NCI-H460 (cell line): Measurements from ENCODE around the gene NPTX1. TPM values are rescaled to one million over a fixed set of nuclear protein-coding genes. Genes with fewer than 3 reads are reported as not detected.
"Not testable (repeated sequence)": the region's sequence is repeated elsewhere in the genome, so short reads cannot be mapped to it uniquely, and the experiment has no call there.

ENCODE experiments used
- DNase-seq: peaks from one replicate; pipeline ENCODE4 v3.0.0-alpha.2; 2016; ENCODE audit warnings: low read depth; ENCODE audit errors: extremely low read depth
- polyA plus RNA-seq: library from polyadenylated mRNA; depleted of rRNA; stranded (reverse); fragments of >200 nt; gene quantifications from 2 replicates; pipeline ENCODE4 v1.2.3, GENCODE V29; 2014; cell fraction: nucleus; rRNA removed
- total RNA-seq: library from RNA; depleted of rRNA; stranded (reverse); fragments of >200 nt; shearing (Covaris generic); gene quantifications from 2 replicates; pipeline ENCODE4 v1.2.3, GENCODE V29; 2014; rRNA removed

NPTX1 gene, protein sequence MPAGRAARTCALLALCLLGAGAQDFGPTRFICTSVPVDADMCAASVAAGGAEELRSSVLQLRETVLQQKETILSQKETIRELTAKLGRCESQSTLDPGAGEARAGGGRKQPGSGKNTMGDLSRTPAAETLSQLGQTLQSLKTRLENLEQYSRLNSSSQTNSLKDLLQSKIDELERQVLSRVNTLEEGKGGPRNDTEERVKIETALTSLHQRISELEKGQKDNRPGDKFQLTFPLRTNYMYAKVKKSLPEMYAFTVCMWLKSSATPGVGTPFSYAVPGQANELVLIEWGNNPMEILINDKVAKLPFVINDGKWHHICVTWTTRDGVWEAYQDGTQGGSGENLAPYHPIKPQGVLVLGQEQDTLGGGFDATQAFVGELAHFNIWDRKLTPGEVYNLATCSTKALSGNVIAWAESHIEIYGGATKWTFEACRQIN
- 0.67 and 0.69 TPM in 2 replicates for total RNA-seq
- polyA plus RNA-seq = 0.47 and 2.0 TPM in 2 replicates

DNA sequence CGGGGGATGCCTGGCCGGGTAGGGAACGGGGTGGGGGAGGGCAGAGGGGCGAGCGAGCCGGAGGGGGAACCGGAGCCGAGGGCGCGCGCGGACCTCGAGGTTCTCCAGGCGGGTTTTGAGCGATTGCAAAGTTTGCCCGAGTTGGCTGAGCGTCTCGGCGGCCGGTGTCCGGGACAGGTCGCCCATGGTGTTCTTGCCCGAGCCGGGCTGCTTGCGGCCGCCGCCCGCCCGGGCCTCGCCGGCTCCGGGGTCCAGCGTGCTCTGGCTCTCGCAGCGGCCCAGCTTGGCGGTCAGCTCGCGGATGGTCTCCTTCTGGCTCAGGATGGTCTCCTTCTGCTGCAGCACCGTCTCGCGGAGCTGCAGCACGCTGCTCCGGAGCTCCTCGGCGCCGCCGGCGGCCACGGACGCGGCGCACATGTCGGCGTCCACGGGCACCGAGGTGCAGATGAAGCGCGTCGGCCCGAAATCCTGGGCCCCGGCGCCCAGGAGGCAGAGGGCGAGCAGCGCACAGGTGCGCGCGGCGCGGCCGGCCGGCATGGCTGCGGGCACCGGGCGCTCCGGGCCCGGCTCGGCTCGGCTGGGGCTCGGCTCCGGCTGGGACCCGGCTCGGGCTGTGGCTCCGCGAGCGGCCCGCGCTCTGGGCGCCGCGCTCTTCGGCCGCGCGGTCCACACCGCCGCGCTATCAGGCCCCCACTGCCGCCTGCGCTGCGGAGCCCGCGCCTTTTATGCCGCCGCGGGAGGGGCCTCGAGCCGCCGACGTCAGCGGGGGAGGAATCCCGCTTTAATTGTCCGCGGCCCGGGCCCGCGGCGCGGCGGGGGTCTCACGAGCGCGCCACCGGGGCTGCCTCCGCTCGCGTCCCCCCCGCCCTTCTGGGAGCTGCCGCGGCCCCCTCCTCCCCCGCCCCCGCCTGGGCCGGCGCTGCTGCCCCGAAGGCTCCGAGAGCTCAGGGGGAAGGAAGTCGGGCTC is at the start of gene NPTX1:
Gene NPTX1 (minus strand): TSS at position 698 of the 967 bp plus-strand sequence. CDS start 161 bp downstream, at position 537.
- no peak for DNase-seq

DNA sequence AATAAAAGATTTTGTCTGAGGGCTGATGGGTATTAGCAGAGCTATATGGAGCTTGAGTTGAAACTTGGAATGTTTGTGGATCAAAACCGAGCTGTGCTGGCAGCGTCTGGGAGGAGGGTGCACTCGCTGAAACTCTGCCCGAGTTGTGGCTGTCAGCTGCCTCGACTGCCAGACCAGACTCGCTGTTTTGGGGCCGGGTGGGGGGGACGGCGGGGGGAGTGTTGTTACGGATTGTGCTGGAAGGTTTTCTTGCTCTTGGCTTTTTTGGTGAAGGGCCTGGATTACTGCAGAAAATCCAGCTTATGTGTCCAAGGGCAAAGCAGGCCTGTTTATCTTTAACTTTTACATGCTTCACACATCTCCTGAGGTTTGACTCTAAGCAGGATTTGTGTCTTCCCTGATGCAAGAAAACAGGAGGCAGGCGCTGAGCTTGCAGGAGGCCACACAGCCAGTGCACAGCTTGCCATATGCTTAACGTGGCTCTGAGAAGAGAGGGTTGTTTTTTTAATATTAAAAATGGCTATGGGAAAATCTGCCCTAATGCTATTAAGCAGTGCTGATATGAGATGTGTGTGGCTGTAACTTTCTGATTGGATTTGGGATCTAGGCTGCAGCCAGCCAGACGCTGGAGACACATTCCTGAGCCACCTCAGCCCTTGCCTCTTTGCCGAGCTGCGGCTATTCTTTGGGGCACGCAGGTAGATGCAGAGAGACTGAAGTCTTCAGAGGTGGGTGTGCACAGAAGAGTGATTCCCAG is 47.7 kb upstream of the NPTX1 start:
- no peak for DNase-seq

DNA sequence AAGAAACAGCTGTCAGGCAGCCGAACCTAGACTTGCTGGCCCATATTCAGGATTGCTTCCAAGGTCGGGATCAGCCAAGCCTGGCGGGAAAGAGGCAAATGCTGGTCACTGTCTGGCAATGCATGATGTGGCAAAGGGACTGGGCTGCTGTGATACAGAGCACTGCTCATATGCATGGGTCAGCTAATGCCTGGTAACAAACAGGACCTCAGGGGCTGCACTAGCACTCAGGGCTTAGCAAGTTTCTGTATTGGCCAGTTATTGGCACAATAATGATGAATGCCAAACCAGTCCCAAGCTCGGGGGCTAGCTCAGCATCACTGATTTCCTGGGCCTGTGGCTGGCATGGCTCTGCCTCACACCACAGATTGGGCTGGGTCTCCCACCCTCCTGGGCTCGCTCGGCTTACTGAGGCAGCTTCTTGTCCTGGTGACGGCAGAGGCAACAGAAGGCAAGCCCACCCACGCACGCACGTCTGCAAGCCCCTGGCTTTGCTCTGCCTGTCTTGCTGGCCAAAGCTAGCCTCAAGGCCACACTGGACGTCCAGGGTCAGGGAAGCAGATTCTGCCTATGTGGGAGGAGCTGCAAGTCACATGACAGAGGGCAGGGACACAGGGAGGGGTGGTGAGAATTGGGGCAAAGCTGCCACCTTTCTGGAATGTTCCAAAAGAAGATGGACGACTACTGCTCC is 46.8 kb upstream of the NPTX1 start:
- DNase-seq = no peak

DNA sequence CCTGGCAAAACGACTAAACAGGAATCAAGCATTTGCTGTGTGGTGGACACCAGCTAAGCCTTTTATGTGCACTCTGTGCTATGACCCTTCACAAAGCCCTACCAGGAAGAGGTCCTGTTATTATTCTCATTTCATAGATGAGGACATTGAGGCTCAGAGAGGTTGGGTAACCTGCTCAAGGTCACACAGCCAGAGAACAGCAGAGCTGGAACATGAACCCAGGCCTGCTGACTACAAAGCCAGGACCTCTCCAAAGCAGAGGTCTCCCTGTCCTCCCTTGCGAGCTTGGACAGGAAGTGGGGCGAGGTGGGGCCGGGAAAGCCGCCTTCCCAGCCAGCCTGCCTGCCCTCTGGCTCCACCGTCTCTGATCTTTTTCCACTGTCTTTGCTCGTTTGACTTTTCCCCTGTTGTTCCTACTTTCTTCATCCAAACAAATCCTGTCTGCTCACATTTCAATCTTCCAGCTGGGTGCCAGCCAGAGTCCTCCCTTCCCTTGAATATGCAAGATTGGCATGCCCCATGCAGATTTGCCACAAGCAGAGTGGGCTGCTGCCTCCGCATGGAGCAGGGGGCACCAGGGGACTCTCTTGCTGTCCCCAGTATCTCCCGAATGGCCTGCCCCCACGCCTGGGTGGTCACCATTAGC is 44.5 kb upstream of the NPTX1 start:
- DNase-seq = no peak

DNA sequence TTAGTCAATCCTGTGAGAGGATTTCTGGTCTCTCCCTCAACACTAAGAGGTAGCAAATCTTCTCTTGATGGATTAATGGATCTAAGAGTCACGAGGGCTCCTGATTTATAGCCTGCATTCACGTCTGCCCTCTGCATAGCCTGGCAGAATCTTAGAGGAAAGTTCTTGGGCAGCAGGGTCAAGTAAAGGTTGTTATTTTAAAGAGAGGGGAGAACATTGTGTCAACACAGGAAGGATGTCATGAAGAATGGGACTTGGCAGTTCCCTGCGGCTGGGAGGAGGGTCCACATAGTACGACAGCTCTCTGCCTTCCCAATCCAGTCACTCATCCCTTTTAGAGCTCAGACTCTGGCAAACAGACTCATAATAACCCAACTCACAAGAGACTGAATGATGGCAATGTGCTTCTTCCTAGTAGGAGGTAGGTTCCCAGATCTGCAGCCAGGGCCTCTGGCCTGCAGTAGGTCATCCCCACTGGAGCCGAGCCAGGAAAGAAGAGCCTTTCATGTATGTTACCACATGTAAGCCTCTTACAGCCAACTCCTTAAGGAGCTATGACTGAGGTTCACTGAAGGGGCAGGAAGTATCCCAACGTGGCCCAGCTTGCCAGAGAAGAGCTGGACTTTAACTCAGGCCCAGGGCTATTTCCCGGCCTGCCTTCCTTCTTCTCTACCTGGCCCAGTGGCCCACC is 42.8 kb upstream of the NPTX1 start:
- no peak for DNase-seq

DNA sequence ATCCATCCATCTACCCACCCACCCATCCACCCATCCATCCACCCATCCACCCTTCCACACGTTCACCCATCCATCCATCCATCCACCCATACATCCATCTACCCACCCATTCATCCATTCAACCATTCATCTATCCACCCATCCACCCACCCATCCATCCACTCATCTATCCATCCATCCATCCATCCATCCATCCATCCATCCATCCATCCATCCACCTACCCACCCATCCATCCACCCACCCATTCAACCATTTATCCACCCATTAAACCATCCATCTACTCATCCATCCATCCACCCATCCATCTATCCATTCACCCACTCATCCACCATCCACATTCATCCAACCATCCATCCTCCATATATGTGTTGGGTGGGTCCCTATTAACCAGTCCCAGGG is 42.0 kb upstream of the NPTX1 start:
- DNase-seq = no peak

DNA sequence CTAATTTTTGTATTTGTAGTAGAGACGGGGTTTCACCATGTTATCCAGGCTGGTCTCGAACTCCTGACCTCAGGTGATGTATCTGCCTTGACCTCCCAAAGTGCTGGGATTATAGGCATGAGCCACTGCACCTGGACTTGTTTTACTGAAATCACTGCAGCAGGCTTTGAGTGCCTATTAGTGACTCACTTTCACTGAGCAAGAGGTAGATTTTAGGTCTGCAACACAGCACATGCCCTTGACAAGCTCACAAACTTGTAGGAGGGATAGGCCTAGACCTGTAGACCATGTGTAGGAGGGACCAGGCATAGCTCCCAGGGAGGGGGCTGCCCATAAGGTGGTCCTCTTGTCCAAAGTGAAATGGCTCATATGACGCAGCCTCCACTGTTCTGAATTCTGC is 41.2 kb upstream of the NPTX1 start:
- no peak for DNase-seq

DNA sequence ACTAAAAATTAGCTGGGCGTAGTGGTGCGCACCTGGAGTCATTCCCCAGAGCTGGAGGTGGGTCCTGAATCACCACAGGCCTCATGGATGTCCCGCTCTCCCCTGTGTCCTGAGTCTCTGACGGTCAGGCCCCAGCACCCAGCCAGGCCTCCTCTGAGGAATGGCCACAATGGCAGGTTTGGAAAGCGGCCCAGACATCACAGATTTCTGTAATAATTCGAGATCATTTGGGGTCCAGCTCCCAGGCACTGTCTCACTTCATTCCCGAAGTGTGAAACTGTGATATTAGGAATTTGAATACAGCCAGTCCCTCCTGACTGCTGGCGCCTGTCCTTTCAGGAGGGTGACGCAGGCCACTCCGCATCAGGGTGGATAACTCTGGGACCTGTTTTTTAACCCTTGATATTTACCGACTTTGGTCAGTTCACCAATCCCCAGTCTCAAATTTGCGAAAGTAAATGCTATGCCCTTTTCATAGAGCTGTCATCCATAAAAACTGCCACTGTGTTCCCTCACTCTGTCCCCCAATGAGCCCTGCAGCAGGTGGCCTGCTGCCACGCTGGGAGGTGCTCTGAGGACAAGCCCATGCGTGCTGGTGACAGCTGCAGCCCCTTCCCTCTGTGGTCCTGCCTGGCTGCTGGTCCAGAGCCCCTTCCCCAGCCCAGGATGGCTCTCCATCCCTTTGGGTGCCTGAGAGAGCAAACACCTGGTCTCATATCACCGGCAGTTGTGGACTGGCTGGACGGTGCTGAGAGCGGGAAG is 39.9 kb upstream of the NPTX1 start:
- DNase-seq = no peak

DNA sequence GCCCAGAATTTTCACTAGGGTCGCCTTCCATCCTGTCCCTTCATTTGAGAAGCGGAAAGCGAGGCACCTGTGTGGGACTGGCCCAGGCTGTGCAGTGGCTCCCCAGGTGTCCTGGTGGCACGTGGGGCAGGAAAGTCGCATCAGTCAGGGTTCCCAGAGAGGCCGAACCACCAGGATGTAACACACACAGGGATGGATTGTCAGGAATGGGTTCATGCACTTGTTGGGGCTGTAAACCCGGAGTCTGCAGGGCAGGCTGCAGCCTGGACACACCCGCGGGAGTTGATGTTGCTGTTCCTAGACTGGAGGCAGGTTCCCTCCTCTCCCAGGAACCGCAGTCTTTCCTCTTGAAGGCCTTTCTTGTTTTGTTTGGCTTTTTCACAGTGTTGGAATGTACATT is 37.5 kb upstream of the NPTX1 start:
- no peak for DNase-seq

DNA sequence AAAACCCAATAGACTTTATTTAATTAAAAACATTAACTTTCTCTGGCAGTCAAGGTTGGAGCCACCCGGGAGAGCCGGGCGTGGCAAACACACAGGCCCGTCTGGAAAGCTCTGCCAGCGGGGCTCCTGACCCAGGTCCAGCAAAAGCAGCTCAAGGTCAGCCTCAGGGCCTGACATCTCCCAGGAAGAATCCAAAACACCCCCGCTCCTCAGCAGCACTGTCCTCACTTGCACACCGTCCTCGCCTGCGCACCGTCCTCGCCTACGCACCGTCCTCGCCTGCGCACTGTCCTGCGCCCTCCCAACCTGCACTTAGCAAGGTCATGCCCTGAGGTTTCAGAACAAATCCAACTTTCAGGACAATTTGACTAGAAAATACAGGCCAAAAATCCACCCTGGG is 36.8 kb upstream of the NPTX1 start:
- no peak for DNase-seq

DNA sequence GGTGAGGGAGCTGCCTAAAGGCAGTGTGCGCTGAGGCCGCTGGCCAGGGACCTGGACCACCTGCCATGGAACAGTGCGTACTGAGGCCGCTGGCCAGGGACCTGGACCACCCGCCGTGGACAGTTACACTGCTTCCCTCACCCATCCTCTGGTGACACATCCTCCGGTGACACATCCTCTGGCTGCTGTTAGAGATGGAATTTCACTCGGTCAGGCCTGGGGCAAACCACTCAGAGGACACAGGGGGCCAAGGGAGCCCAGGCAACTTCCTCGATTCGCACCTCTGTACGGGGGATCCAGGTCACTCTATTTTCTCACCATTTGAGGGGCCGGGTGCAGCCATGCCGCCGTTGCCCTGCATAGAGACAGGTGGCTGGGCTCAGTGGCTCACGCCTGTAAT is 35.8 kb upstream of the NPTX1 start:
- DNase-seq = no peak

DNA sequence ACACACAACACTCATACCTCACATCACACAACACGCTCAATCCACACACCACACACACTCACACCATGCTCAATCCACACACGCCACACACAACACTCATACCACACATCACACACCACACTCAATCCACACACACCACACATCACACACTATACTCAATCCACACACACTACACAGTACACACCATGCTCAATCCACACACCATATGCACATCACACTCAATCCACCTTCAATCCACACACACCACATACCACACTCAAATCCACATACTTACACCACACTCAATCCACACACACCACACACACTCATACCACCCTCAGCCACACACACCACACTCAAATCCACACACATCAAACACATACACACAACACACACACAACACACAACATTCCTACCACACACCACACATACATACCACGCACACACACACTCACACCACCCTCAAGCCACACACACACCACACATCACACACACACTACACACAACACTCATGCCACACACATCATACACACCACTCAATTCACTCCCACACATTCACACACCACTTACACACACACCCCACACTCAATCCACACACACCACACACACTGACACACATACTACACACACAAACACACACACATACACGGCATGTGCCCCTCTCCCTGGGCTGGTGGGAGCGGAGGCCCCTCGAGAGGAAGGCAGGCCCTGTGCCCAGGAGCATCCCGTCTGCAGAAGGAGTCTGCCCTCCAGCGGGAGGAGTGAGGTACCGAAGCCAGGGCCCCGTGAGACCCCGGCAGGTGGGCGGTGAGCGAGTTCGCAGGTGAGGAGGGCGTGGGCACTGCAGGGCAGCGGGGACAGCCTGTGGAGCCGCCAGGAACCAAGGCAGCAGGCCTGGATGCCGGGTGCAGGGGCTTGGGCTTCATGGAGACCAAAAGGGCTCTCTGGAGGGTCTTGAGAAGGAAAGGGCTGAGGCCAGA is 35.1 kb upstream of the NPTX1 start:
- DNase-seq = no peak

DNA sequence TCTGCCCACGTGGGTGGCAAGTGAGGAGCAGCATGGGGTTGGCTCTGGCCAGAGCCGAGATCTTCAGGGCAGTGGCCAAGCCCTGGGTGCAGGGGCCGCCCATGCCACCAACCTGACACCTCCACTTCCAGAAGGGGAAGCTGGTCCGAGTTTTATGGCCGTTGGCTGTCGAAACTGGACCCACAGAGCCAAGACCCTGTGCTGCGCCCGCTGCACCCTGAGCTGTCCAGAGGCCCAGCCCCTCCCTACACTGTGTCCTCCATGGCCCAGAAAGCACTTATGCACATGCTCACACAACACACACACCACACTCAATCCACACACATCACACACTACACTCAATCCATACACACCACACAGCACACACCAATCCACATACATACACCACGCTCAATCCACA is 34.4 kb upstream of the NPTX1 start:
- DNase-seq = no peak

DNA sequence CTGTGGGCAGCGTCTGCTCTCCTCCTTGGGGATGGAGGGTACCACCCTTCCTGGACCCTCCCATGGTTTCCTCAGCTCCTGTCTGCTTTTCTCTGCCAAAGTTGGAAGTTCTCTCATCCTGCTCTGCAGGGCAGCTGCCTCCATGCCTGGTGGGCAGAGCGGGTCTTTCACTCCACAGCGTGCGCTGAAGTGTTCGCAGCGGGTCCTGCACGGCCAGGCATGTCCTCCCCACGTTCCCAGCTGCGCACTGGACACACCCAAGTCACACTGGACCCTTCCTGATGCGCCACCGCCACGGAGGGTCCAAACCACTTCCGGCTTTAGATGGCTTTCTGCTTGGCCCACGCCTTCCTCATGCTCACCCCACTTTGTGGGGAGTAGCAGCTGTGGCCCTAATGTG is 33.7 kb upstream of the NPTX1 start:
- no peak for DNase-seq

DNA sequence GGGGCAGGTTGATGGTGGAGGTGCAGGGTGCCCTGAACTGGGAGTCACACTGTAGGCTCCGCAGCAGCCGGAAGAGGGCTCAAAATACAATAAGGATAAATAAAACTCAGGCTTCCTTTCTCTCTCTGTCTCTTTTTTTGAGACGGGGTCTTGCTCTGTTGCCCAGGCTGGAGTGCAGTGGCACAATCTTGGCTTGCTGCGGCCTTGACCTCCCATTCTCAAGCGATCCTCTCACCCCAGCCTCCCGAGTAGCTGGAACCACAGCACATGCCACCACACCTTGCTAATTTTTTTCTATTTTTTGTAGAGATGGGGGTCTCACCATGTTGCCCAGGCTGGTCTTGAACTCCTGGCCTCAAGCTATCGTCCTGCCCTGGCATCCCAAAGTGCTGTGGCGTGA is 32.9 kb upstream of the NPTX1 start:
- DNase-seq = no peak

DNA sequence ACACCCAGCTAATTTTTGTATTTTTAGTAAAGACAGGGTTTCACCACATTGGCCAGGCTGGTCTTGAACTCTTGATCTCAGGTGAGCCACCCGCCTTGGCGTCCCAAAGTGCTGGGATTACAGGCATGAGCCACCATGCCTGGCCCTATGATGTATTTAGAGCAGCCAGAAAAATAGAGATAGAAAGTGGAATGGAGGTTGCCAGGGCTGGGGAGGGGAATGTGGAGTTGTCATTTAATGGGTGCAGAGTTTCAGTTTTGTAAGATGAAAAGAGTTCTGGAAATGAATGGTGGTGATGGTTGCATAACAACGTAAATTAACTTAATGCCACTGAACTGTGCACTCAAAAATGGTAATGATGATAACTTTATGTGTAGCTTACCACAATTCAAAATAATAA is 31.6 kb upstream of the NPTX1 start:
- DNase-seq = no peak

DNA sequence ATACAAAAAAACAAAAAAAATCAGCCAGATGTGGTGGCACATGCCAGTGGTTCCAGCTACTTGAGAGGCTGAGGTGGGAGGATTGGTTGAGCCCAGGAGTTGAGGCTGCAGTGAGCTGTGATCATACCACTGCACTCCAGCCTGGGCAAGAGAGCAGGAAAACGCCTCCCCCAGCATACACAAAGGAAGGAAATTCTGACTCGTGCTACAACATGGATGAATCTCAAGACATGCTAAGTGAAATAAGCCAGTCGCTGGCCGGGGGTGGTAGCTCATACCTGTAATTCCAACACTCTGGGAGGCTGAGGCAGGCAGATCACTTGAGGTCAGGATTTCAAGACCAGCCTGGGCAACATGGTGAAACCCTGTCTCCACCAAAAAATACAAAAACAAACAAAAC is 30.8 kb upstream of the NPTX1 start:
- not testable (repeated sequence) for DNase-seq
